Measurements from ENCODE around the gene KCNJ10.
A peak's percentile ranks its signal among the peaks of the same experiment; 100 is the strongest.

DNA sequence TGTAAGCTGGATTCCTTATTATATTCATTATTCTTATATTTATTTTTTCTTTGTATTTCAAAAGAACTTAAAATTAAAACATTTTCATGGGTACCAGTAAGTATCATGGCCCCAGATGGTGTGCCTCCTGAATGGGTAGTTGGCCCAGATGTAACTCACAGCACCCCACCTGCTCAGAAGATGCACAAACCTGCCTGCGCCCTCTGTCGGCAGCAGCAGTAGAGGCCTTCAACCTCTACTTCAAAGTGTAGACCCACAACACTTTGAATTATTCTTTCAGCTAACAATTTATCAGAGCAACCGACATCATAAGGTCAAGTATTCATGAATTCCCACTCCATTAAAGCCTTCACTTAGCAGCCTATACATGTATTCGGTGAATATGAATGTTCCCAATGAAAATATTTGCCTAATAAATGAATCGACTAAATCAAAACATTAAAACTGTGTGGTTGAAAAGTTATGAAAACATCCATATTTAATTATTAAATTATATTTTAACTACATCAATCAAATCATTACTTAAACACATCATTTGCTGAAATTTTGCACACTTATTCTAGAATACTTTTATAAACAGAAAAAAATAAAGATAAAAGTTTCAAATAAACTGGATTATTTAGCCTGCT is 63.5 kb downstream of the KCNJ10 start:
- TF ChIP-seq, protein P1, sequence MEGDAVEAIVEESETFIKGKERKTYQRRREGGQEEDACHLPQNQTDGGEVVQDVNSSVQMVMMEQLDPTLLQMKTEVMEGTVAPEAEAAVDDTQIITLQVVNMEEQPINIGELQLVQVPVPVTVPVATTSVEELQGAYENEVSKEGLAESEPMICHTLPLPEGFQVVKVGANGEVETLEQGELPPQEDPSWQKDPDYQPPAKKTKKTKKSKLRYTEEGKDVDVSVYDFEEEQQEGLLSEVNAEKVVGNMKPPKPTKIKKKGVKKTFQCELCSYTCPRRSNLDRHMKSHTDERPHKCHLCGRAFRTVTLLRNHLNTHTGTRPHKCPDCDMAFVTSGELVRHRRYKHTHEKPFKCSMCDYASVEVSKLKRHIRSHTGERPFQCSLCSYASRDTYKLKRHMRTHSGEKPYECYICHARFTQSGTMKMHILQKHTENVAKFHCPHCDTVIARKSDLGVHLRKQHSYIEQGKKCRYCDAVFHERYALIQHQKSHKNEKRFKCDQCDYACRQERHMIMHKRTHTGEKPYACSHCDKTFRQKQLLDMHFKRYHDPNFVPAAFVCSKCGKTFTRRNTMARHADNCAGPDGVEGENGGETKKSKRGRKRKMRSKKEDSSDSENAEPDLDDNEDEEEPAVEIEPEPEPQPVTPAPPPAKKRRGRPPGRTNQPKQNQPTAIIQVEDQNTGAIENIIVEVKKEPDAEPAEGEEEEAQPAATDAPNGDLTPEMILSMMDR (IDR thresholded peaks at IDR 0.05), result peak; percentile 50 to 82 (median 60)
- TF ChIP-seq POLR2A (IDR thresholded peaks at IDR 0.05), result no peak
